Stimulated activated CD8-positive, alpha-beta memory T cell treated with anti-CD3 and anti-CD28 coated beads, Interleukin-2, amount 100 ng/mL, for 48 hours (primary cell): Measurements from ENCODE around the gene ADGRD1.

Experiments used
- DNase-seq, 2 donors: peaks; one replicate each; pipeline ENCODE4 v3.0.0-alpha.2; 2020; ENCODE audit warnings: low read depth in 2 of 2

The ADGRD1 gene

GRCh38 chr12:131007031-131007739 is 53.5 kb downstream of the ADGRD1 start:
- DNase-seq: no peak

- no peak for DNase-seq
Observed at GRCh38 chr12:131007740-131008117, 54.0 kb downstream of the ADGRD1 start.

DNA sequence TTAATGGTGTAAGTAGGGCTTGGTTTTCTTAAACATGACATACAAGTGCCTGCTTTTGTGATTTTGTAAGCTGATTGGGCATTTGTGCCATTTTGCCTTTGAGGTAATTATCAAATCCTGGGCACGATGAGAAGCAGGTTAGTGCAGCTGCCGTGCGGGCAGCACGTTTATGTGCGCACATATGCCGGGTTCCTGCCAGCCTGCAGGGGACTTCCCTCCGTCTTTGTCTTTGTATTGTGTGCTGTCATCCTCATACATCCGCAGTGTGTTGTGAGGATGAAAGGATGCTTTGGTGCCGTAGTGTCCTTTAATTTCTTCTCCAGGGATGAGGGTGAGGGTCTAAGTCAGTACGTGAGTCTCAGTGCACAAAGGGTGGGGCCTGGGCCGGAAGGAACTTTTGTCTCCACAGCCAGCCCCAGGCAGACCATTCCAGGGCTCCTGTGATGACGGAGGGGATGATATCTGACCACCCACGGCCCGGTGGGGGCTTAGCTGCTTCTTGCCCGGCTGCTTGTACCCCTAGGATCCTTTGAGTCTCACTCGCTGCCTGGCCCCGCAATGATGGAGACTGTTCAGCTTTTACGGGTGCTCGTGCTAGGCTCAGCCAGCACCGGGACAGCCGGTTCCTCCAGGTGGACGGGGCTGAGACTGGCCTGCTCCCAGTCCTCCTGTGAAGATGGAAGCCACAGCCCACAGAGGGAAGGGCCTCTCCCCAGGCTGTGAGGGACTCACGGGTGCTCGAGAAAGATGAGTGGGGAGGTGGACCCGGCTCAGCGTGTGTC is 54.6 kb downstream of the ADGRD1 start:
- DNase-seq: no peak

- DNase-seq: no peak
Observed at GRCh38 chr12:131008913-131009270, 55.2 kb downstream of the ADGRD1 start.

DNA sequence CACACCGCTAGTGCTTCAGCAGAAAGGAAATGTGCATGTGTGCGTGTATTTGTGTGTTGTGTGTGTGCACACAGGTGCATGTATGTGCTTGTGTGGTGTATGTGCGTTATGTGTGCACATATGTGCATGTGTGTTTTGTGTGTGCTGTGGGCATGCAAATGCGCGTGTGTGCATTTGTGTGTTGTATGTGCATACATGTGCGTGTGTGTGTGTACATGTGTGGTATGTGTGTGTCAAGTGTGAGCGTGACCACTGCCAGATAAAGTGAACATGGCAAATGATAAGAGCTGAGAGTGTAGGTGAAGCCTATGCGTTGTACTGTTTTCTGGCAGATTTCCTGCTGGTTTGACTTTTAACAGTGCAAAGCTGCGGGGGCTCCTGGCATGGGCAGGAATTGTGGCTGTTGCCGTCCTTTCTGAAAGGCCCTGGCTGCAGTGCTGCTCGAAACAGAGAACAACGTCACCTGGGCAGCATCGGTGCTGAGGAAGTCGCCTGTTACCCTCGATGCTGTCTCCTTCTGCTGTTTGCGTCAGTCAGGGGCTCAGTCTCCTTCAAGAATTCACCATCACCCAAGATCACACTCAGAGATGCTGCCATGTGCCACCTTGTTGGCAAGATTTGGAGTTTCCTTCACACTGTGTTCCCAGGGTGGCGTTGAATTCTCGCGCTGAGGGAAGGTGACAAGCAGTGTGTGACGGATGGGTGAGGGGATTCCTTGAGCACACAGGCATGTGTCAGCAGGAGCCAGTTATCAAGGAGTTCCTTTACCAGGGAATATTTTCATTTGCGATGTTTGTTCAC is 56.1 kb downstream of the ADGRD1 start:
- no peak for DNase-seq

GRCh38 chr12:131010396-131011131 is 56.9 kb downstream of the ADGRD1 start:
- DNase-seq: no peak

DNA sequence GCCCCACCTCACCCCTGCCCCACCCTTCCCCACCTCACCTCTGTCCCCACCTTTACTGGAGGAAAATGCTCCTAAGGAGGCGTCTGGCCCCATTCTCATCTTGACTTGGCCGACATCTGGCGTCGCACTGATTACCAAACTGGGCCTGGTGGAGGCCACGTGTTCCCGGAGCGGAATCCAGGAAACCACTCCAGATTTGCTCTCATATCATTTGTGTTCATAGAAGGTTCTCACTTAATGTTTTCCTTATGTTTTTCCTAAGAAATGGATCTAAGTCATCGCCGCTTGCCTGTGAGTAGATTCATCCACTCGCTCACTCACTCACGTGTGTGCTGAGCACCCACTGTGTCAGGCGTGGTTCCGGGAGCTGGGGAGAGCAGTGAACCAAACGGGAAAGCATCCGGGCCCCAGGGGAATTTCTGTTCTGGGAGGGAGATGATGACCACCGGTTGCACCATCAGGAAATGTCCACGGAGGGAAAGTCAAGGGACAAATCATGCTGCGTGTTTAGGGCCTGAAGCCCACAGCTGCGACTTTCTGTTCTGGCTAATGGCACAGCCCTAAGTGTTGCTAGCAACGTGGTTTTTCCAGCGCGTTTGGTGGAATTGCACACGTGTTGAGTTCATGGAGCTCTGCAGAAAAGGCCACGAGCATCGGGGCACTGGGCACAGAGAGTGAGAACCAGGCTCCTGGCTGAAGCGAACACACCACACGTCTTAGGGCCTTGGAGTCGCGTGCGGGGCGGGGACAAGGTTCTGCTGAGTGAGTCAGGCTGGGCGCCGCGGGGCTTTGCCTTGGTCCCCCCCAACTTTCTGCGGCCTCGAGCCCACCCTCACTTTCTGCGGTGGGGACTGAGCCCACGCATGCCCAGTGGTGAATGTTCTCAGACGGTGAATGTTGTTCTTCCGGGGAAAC is 57.7 kb downstream of the ADGRD1 start:
- DNase-seq: no peak

- no peak for DNase-seq
Observed at GRCh38 chr12:131012279-131013069, 58.8 kb downstream of the ADGRD1 start.

- DNase-seq: no peak
Observed at GRCh38 chr12:131013118-131013517, 59.4 kb downstream of the ADGRD1 start.

DNA sequence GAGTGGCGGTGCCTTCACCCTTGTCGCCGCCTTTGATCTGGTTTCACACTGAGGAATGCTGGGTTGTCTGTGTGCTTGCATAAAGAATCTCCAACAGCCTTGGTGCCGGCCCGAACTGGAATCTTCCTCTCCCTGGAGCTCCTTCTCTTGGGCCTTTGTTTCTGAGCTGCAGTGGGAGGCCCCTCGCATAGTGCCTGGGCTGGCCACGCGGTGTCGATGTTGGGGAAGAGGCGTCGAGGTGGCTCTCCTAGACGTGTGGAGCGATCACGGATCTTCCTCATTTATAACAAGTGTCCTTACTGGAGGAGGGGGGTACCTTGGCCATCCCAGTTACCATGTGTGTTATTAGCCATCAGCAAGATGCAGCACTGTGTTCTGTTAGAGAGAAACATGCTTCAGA is 60.6 kb downstream of the ADGRD1 start:
- no peak for DNase-seq

DNA sequence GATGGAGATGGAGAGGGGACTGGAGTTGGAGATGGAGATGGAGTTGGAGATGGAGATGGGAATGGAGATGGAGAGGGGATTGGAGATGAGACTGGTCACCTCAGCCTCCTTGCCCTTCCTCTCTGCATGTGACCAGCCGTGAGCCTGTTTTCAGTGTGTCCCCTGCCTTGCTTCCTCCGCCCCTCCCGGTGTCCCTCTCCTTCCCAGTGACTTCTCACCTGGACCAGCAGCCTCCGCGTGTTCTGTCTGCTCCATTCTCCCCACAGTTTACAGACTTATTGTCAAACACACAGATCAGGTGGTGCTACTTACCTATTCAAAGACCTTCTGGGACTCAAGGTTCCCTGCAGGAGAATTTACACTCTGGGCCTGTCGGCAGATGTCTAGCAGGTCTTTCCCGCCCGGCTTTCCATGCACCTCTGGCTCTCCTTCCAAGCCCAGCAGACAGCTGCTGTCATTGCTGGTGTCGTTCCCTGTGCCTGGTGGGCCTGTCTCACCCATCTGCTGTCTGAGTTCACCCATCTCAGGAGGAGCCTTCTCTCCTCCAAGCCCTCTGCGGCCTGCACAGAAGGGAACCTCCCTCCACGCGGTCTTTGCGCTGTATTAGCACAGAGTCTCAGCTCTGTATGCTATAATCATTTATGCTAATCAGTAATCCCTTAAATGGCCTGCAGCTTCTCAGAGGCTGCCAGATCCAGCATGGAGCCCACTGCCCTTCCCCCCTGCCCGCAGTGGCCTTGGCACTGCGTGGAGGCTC is 62.1 kb downstream of the ADGRD1 start:
- no peak for DNase-seq

DNA sequence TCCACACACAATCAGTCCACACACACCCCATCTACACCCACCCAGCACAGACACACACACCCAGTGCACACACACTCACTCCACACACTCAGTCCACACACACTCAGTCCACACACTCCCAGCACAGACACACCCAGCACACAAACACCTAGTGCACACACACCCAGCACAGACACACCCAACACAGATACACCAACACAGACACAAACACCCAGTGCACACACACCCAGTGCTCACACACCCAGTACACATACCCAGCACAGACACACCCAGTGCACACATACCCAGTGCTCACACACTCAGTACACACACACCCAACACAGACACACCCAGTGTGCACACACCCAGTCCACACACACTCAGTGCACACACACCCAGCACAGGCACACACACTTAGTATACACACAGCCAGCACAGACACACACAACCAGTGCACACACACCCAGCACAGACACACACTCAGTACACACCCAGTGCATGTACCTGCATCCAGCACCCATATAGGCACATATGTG is 63.8 kb downstream of the ADGRD1 start:
- DNase-seq: no peak

DNA sequence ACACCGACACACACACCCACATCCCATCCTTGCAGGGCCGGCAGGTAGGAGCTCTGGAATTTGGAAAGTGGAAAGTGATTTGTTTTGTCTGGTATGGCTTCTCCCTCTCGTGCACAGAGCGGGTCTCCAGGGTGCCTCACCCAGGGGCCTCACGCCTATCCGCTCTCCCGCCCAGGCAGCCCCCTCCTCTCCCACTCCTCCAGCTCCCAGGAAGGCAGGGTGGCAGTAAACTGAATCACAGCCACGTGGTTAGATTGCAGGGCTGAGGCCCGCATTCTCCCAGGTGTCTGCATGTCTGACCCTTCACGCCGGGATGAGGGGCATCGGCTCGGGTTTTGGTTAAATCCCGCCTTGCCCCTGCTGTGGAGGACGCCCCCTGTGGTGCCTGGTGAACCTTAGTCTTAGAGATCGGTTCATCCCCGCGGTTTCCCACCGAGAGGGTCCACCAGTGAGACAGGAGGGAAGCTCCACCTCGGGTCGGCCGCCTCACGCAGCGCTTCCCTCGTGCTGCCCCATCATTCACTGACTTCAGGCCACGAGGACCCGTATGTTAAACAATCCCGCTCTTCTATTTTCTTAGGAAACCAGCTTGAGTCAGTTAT is 64.4 kb downstream of the ADGRD1 start:
- no peak for DNase-seq

GRCh38 chr12:131018808-131019397 is 65.2 kb downstream of the ADGRD1 start:
- no peak for DNase-seq

DNA sequence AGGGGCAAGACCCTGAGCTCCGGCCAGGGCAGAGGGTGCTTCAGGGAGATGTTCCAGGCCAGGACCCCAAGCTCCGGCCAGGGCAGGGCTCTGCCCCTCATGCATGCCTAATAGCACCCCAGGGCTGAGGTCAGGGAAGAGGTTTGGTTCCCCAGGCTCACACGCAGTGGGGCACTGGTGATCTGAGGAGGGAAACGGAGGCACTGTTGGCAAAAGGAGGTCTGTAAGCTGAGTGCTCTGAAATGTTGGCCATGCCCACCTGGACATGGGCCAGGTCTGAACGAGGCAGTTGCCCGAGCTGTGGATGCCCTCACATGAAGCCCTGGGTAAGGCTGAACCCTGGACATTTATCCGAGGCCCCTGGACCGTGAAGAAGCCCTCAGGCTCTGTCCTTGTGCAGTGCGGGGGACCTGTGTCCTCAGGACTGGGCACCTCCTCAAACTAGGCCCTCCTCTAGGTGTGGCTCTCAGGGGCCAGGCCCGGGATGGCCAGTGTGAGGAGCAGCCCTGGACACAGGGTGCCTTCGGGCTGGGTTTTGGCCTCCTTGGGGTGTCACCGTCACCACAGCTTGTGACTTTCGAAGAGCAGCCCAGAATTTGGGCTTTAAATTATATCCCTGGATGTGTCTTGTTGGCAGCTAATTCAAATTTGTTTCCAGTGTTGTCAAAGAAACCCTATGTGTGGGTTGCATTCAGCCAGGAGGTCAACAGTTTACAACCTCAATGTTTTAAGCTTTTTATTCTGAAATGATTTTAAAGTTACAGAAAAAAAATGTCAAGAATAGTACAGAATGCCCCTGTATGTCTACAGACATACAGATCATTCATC is 66.8 kb downstream of the ADGRD1 start:
- no peak for DNase-seq

DNA sequence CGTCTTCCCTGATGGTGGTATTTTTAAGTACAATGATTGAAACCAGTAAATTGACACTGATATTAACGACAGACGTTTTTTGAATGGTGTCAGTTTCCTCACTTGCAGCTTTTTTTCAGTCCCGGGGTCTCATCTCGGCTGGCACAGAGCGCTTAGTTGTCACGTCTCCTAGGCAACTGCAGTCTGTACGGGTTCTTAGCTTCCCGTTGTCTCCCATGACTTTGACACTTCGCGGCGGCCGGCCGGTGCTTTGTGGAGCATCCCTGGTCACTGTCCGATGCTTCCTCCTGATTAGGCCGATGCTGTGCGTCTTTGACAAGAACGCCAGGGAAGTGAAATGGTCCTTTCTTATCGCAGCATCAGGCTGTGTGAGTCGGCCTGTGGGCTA is 67.4 kb downstream of the ADGRD1 start:
- no peak for DNase-seq

DNA sequence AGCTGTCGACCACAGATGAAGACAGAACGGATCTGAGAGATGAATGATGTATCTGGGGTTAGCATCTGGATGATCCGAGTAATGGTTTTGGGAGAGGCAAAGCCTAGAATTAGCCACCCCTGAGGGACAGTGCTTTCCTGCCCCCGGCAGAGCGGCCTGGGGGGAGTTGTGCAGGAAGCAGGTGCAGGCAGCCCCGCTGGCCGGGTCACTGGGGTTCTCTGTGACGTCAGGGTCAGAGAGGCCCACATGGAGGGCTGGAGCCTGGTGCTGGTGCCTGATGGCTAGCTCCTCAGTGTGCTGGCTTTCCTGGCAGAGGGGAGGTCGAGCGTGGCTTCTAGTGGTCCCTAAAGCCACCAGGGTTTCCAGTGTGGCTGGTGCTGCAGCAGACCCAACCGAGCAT is 70.3 kb downstream of the ADGRD1 start:
- DNase-seq: no peak
